Progenitor cell of endocrine pancreas (in vitro differentiated cells): Measurements from ENCODE around the gene ZNF135. TPM values are rescaled to one million over a fixed set of nuclear protein-coding genes. Genes with fewer than 3 reads are reported as not detected.

Experiments used
- DNase-seq: peaks from one replicate; pipeline ENCODE4 v3.0.0; 2021; ENCODE audit warnings: low spot score; ENCODE audit not compliant: unreplicated experiment
- H3K27ac Mint-ChIP-seq: 2 replicates; pipeline ENCODE4 v1.8.0; 2021; ENCODE audit warnings: mild to moderate bottlenecking, moderate library complexity, mixed read lengths
- H3K27me3 Mint-ChIP-seq: 2 replicates; pipeline ENCODE4 v1.8.0; 2021; ENCODE audit warnings: mixed read lengths
- H3K36me3 Mint-ChIP-seq: 2 replicates; pipeline ENCODE4 v1.8.0; 2022; ENCODE audit warnings: mixed read lengths; ENCODE audit not compliant: insufficient read depth
- H3K4me1 Mint-ChIP-seq: 2 replicates; pipeline ENCODE4 v1.8.0; 2021; ENCODE audit warnings: low read depth, mixed read lengths
- H3K4me3 Mint-ChIP-seq: 2 replicates; pipeline ENCODE4 v1.8.0; 2021; ENCODE audit warnings: low read depth, mild to moderate bottlenecking, moderate library complexity, mixed read lengths
- H3K9me3 Mint-ChIP-seq: 2 replicates; pipeline ENCODE4 v1.8.0; 2021; ENCODE audit warnings: low read depth, mixed read lengths
- total RNA-seq: library from RNA; stranded (reverse); gene quantifications from 2 replicates; pipeline ENCODE4 v1.2.1, GENCODE V29; 2021
- TF ChIP-seq, protein P1 (sequence below): fragments of 200-600 bp; sonication (generic); IDR thresholded peaks from one replicate; pipeline ENCODE4 v1.5.0; 2021; ENCODE audit warnings: antibody characterized with exemption, mild to moderate bottlenecking; ENCODE audit not compliant: unreplicated experiment

ZNF135 gene
- total RNA-seq, 1 donor from 2014 or later, result 17.9 TPM

DNA sequence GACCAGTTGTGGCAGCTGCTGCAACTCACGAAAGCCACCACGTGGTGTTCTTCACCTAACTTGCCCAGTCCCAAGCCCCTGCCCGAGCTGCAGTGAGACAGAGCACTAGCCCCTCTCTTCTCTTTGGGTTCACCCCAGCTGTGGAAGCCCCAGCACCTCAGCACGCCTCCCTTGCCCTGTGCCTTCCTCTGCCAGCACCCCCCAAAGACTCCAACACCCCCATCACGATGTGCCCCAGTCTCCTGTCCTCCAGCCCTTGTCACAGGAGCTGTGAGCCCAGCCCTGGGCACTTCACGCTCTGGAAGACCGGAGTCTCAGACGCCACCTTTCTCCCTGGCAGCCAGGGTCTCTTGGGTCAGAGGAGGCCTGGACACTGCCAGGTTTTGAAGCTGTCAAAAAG lies 2.2 kb upstream of the ZNF135 start:
- TF ChIP-seq, protein P1, sequence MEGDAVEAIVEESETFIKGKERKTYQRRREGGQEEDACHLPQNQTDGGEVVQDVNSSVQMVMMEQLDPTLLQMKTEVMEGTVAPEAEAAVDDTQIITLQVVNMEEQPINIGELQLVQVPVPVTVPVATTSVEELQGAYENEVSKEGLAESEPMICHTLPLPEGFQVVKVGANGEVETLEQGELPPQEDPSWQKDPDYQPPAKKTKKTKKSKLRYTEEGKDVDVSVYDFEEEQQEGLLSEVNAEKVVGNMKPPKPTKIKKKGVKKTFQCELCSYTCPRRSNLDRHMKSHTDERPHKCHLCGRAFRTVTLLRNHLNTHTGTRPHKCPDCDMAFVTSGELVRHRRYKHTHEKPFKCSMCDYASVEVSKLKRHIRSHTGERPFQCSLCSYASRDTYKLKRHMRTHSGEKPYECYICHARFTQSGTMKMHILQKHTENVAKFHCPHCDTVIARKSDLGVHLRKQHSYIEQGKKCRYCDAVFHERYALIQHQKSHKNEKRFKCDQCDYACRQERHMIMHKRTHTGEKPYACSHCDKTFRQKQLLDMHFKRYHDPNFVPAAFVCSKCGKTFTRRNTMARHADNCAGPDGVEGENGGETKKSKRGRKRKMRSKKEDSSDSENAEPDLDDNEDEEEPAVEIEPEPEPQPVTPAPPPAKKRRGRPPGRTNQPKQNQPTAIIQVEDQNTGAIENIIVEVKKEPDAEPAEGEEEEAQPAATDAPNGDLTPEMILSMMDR, result no peak
- H3K4me3 Mint-ChIP-seq, result no peak overlapping the region

DNA sequence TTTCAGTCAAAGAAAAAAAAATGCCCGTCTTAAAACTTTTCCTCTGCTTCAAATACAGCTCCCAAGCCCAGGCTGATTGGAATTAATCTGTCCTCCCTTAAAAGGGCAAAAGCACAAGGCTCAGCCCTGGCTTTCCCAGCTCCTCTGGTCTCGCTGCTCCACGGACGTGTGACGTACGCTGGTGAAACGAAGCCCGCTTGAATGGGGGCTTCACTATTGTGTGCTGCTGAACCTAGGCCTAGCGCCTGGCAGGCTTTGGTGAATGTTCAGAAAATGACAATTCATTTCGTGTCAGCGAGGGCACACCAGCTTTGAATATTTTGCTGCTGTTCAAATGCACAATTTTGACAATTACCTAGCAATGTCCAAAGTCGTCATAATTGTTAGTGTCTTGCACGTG lies 615 bp upstream of the ZNF135 start:
- Mint-ChIP-seq H3K4me3 (peak overlapping the region; percentile 76), H3K36me3 (peaks cover 33% of the 10 kb centered on the region), H3K27ac (peak overlapping the region; percentile 98), H3K27me3 (peaks cover 6% of the 10 kb centered on the region), H3K4me1 (peaks cover 3% of the 10 kb centered on the region), H3K9me3 (peaks cover 31% of the 10 kb centered on the region)
- TF ChIP-seq, protein P1, result no peak
- DNase-seq, result no peak

More for the DNA sequence above, 2.2 kb upstream of the ZNF135 start:
- Mint-ChIP-seq H3K36me3 (peaks cover 20% of the 10 kb centered on the region), H3K27ac (no peak overlapping the region), H3K27me3 (peaks cover 6% of the 10 kb centered on the region), H3K4me1 (peaks cover 3% of the 10 kb centered on the region), H3K9me3 (peaks cover 28% of the 10 kb centered on the region)
- no peak for DNase-seq

DNA sequence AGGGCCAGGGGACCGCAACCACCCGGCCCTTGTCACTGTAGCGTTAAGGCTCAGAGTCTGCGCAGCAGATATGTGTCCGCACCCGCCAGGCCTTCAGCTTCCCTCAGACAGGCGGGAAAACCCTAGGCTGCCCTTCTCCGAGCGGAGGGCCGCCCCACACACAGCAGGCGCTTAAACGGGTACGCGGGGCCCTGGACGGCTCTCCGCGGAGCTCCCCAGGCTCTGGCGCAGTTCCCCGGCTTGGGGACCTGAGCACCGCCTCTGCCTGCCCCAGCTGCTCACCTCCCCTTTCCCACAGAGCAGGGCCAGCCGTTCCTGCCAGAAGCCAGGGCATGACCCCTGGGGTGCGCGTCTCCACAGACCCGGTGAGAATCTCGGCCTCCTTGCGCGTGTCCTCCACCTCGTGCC lies 593 bp downstream of the ZNF135 start:
- peaks cover 6% of the 10 kb centered on the region for H3K27me3 Mint-ChIP-seq
- H3K9me3 Mint-ChIP-seq, result peaks cover 35% of the 10 kb centered on the region
- peak overlapping the region; percentile 98 for H3K27ac Mint-ChIP-seq
- DNase-seq, result no peak
- H3K4me1 Mint-ChIP-seq, result peaks cover 3% of the 10 kb centered on the region
- peaks cover 40% of the 10 kb centered on the region for H3K36me3 Mint-ChIP-seq
- TF ChIP-seq, protein P1, result no peak
- peak overlapping the region; percentile 76 for H3K4me3 Mint-ChIP-seq

- H3K4me3 Mint-ChIP-seq, result peak overlapping the region; percentile 59
- no peak for DNase-seq
- H3K9me3 Mint-ChIP-seq, result peaks cover 38% of the 10 kb centered on the region
- H3K27ac Mint-ChIP-seq, result peak overlapping the region; percentile 73
- TF ChIP-seq, protein P1, result no peak
- peaks cover 45% of the 10 kb centered on the region for H3K36me3 Mint-ChIP-seq
- H3K4me1 Mint-ChIP-seq, result peaks cover 3% of the 10 kb centered on the region
- H3K27me3 Mint-ChIP-seq, result peaks cover 5% of the 10 kb centered on the region
Observed at GRCh38 chr19:58060231-58060630, 1.1 kb downstream of the ZNF135 start.

DNA sequence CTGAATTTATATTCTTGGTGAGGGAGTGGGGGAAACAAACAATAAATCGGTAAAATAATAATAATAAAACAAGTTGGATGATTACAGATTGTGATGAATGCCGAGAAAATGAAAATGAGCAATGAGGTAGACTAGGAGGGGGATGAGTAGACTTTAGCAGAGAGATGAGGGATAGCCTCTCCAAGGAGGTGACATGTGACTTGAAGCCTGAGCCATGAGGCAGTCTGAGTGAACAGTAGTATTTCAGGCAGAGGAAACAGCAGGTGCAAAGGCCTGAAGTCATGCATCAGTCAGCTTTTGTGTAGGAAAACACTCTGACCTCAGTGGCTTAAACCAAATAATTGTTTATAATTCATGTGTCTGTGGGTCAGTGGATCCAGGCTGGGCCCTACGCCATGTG lies 4.6 kb downstream of the ZNF135 start:
- Mint-ChIP-seq H3K27me3 (no peaks in the 10 kb centered on the region), H3K36me3 (peaks cover 76% of the 10 kb centered on the region), H3K27ac (no peak overlapping the region), H3K9me3 (peaks cover 59% of the 10 kb centered on the region), H3K4me1 (peaks cover 2% of the 10 kb centered on the region), H3K4me3 (no peak overlapping the region)
- DNase-seq, result no peak
- TF ChIP-seq, protein P1, result no peak
